Measurements from ENCODE around the gene NIT2. TPM values are rescaled to one million over a fixed set of nuclear protein-coding genes. Genes with fewer than 3 reads are reported as not detected.

Gene NIT2
- total RNA-seq, 2 experiments from 2014 or later: 18.6 to 21.4 TPM

- TF ChIP-seq CTCF (IDR thresholded peaks at IDR 0.05): no peak
- Histone ChIP-seq H3K4me3 (ENCODE audit: low read length) (peak within 1 kb of the TSS; percentile 73), H3K4me1 (ENCODE audit: insufficient read depth, low read length) (peaks cover 26% of the 10 kb centered on the region), H3K27ac (ENCODE audit: low read depth in 1 of 2, low read length in 2 of 2) (peak within 1 kb of the TSS; percentile 76 to 85), H3K27me3 (ENCODE audit: control insufficient read depth in 1 of 2, insufficient read depth in 2 of 2, low read length in 2 of 2) (no peaks in the 10 kb centered on the region), H3K36me3 (ENCODE audit: insufficient read depth, low read length) (no peaks in the 10 kb centered on the region), H3K9me3 (ENCODE audit: control insufficient read depth in 1 of 2, insufficient read depth in 1 of 2, low read length in 2 of 2) (no peaks in the 10 kb centered on the region)
- Mint-ChIP-seq H3K36me3 (ENCODE audit: low read depth) (peaks cover 22% of the 10 kb centered on the region), H3K4me1 (ENCODE audit: low read depth) (peaks cover 84% of the 10 kb centered on the region), H3K27ac (peak within 1 kb of the TSS; percentile 92), H3K27me3 (no peaks in the 10 kb centered on the region), H3K4me3 (peak within 1 kb of the TSS; percentile 94), H3K9me3 (no peaks in the 10 kb centered on the region)
- ChIA-PET CTCF (no interaction called here), POLR2A (interaction anchor here (0.6 to 3.0 kb wide), 19 partner anchors 9 to 1499 kb away, joined by 3 to 34 read pairs (median 5); partner anchors contain the start of genes CMSS1, DCBLD2, NFKBIZ and NIT2)
- DNase-seq (peak; percentile 86 to 97 (median 92)), ATAC-seq (ENCODE audit: poor library complexity) (peak; percentile 88)
- intact Hi-C loops (cut with DNase I, micrococcal nuclease): loop anchor here (1.0 to 10.0 kb wide), 11 partner anchors 64 to 1876 kb away; partner anchors contain the start of genes CMSS1 (in 2 of the 2), CLDND1 (in 1 of the 2), DCBLD2 (in 1 of the 2) and NIT2 (in 1 of the 2)
Measured at GRCh38 chr3:100400780-100401673, 66.5 kb downstream of the NIT2 start, which contains the start of the genes LNP1 and TOMM70. TSS of gene LNP1 (plus strand) at chr3:100401539. CDS start at chr3:100429730, 28,191 bp downstream. TSS of gene TOMM70 (minus strand) at chr3:100401089. CDS start at chr3:100400949, 140 bp downstream.

- Mint-ChIP-seq H3K27ac (peak overlapping the region; percentile 92), H3K9me3 (no peaks in the 10 kb centered on the region), H3K4me3 (peak overlapping the region; percentile 94), H3K27me3 (no peaks in the 10 kb centered on the region), H3K36me3 (ENCODE audit: low read depth) (peaks cover 22% of the 10 kb centered on the region), H3K4me1 (ENCODE audit: low read depth) (peaks cover 78% of the 10 kb centered on the region)
- ChIA-PET POLR2A (interaction anchor here (0.9 to 3.0 kb wide), 18 partner anchors 9 to 1500 kb away, joined by 3 to 34 read pairs (median 6); partner anchors contain the start of genes CMSS1, DCBLD2, NFKBIZ and NIT2), CTCF (no interaction called here)
- no peak for TF ChIP-seq CTCF (IDR thresholded peaks at IDR 0.05)
- Histone ChIP-seq H3K27me3 (ENCODE audit: control insufficient read depth in 1 of 2, insufficient read depth in 2 of 2, low read length in 2 of 2) (no peaks in the 10 kb centered on the region), H3K9me3 (ENCODE audit: control insufficient read depth in 1 of 2, insufficient read depth in 1 of 2, low read length in 2 of 2) (peaks cover 0 to 3% of the 10 kb centered on the region in 2 experiments), H3K27ac (ENCODE audit: low read depth in 1 of 2, low read length in 2 of 2) (peak overlapping the region; percentile 76 to 85), H3K36me3 (ENCODE audit: insufficient read depth, low read length) (no peaks in the 10 kb centered on the region), H3K4me3 (ENCODE audit: low read length) (peak overlapping the region; percentile 73), H3K4me1 (ENCODE audit: insufficient read depth, low read length) (peaks cover 26% of the 10 kb centered on the region)
- DNase-seq (peak in 13 of 14 experiments; percentile 16 to 81 (median 47)), ATAC-seq (ENCODE audit: poor library complexity) (peak; percentile 27)
- intact Hi-C loops (cut with DNase I, micrococcal nuclease): loop anchor here (1.0 to 10.0 kb wide), 12 partner anchors 43 to 1877 kb away; partner anchors contain the start of genes CMSS1 (in 2 of the 2), CLDND1 (in 1 of the 2), DCBLD2 (in 1 of the 2) and NIT2 (in 1 of the 2)
Measured at GRCh38 chr3:100401674-100402041, 67.1 kb downstream of the NIT2 start.

- ChIA-PET POLR2A (interaction anchor here (0.5 to 3.0 kb wide), 11 partner anchors 11 to 1172 kb away, joined by 3 to 34 read pairs (median 10); partner anchors contain the start of genes CMSS1, NIT2, PCNP and TBC1D23), CTCF (no interaction called here)
- H3K27me3 ChIP-seq (ENCODE audit: control insufficient read depth in 1 of 2, insufficient read depth in 2 of 2, low read length in 2 of 2): no peaks in the 10 kb centered on the region
- peaks cover 26% of the 10 kb centered on the region for H3K4me1 ChIP-seq (ENCODE audit: insufficient read depth, low read length)
- H3K9me3 ChIP-seq (ENCODE audit: control insufficient read depth in 1 of 2, insufficient read depth in 1 of 2, low read length in 2 of 2): peaks cover 0 to 4% of the 10 kb centered on the region in 2 experiments
- Mint-ChIP-seq H3K36me3 (ENCODE audit: low read depth) (peaks cover 23% of the 10 kb centered on the region), H3K4me3 (peak overlapping the region; percentile 94), H3K27me3 (no peaks in the 10 kb centered on the region), H3K4me1 (ENCODE audit: low read depth) (peaks cover 72% of the 10 kb centered on the region), H3K27ac (peak overlapping the region; percentile 92), H3K9me3 (peaks cover under 1% of the 10 kb centered on the region)
- H3K27ac ChIP-seq (ENCODE audit: low read depth in 1 of 2, low read length in 2 of 2): peak overlapping the region; percentile 76 to 85
- no peaks in the 10 kb centered on the region for H3K36me3 ChIP-seq (ENCODE audit: insufficient read depth, low read length)
- ATAC-seq (ENCODE audit: poor library complexity): no peak
- peak overlapping the region; percentile 73 for H3K4me3 ChIP-seq (ENCODE audit: low read length)
- no peak for TF ChIP-seq CTCF (IDR thresholded peaks at IDR 0.05)
- peak in 1 of 14 experiments; percentile 9 for DNase-seq
- intact Hi-C loops (cut with DNase I, micrococcal nuclease): loop anchor here (2.0 to 10.0 kb wide), 6 partner anchors 43 to 1877 kb away; partner anchors contain the start of genes CLDND1 (in 1 of the 2), CMSS1 (in 1 of the 2) and DCBLD2 (in 1 of the 2)
Measured at GRCh38 chr3:100402256-100402655, 67.7 kb downstream of the NIT2 start.
